Liver (tissue), 3 donors: ENCODE data around the gene PLXNA2.

Experiments used
- ATF3 ChIP-seq: IDR thresholded peaks from 2 replicates; pipeline ENCODE4 v1.6.1; 2016; ENCODE audit warnings: antibody characterized with exemption
- CTCF ChIP-seq: fragments of 150-350 bp; IDR thresholded peaks from 2 replicates; pipeline ENCODE4 v1.5.1; 2017; ENCODE audit warnings: improper control_type of control experiment, low read depth, low read length; ENCODE audit not compliant: missing input control
- EGR1 ChIP-seq, 2 donors: IDR thresholded peaks; 2 replicates each; pipeline ENCODE4 v1.6.1; 2016 to 2018; ENCODE audit warnings: antibody characterized with exemption in 2 of 2, low read depth in 2 of 2
- GABPA ChIP-seq, 2 donors: IDR thresholded peaks in 1 of 2; conservative IDR thresholded peaks in 1 of 2; 2 replicates each; pipeline ENCODE4 v1.6.1; 2016; ENCODE audit warnings: antibody characterized with exemption in 2 of 2, mild to moderate bottlenecking in 1 of 2, moderate library complexity in 1 of 2
- HNF4G ChIP-seq: IDR thresholded peaks from 2 replicates; pipeline ENCODE4 v1.6.1; 2016; ENCODE audit warnings: antibody characterized with exemption
- JUND ChIP-seq, 2 donors: IDR thresholded peaks; 2 replicates each; pipeline ENCODE4 v1.6.1; 2016; ENCODE audit warnings: antibody characterized with exemption in 2 of 2
- MAX ChIP-seq: IDR thresholded peaks from 2 replicates; pipeline ENCODE4 v1.6.1; 2016; ENCODE audit warnings: antibody characterized with exemption
- RAD21 ChIP-seq, 2 donors: IDR thresholded peaks; 2 replicates each; pipeline ENCODE4 v1.6.1; 2016; ENCODE audit warnings: antibody characterized with exemption in 2 of 2, mild to moderate bottlenecking in 2 of 2
- REST ChIP-seq: IDR thresholded peaks from 2 replicates; pipeline ENCODE4 v1.6.1; 2016; ENCODE audit warnings: antibody characterized with exemption, mild to moderate bottlenecking
- RXRA ChIP-seq, 2 donors: IDR thresholded peaks; 2 replicates each; pipeline ENCODE4 v1.6.1; 2017 to 2018; ENCODE audit warnings: antibody characterized with exemption in 2 of 2, mild to moderate bottlenecking in 1 of 2
- TAF1 ChIP-seq: conservative IDR thresholded peaks from 2 replicates; pipeline ENCODE4 v1.6.1; 2016; ENCODE audit warnings: antibody characterized with exemption, mild to moderate bottlenecking
- YY1 ChIP-seq: IDR thresholded peaks from 2 replicates; pipeline ENCODE4 v1.6.1; 2016; ENCODE audit warnings: antibody characterized with exemption, mild to moderate bottlenecking
- ZBTB33 ChIP-seq: IDR thresholded peaks from 2 replicates; pipeline ENCODE4 v1.6.1; 2016; ENCODE audit warnings: antibody characterized with exemption
- donor health status: healthy.
- donor health status: healthy.

GRCh38 chr1:208182880-208183645, 61.1 kb downstream of the PLXNA2 start:
- TF ChIP-seq JUND (IDR thresholded peaks at IDR 0.05), result no peak
- no peak for TF ChIP-seq CTCF
- no peak for TF ChIP-seq GABPA (IDR thresholded peaks at IDR 0.05 in 1 of 2, conservative IDR thresholded peaks at IDR 0.05 in 1 of 2)
- TF ChIP-seq MAX, result no peak
- TF ChIP-seq TAF1, result no peak
- TF ChIP-seq REST, result no peak
- peak; percentile 76 to 77 for TF ChIP-seq RXRA (IDR thresholded peaks at IDR 0.05)
- no peak for TF ChIP-seq ATF3
- no peak for TF ChIP-seq ZBTB33
- TF ChIP-seq RAD21 (IDR thresholded peaks at IDR 0.05), result no peak
- TF ChIP-seq YY1, result peak; percentile 12
- no peak for TF ChIP-seq EGR1 (IDR thresholded peaks at IDR 0.05; ENCODE audit: low read depth in 2 of 2)
- TF ChIP-seq HNF4G, result peak; percentile 15
